NB4 (cell line): ENCODE results near the gene TIMM10.

Source experiments
- MYC ChIP-seq: IDR thresholded peaks from 2 replicates; pipeline ENCODE4 v1.6.1; 2011; ENCODE audit warnings: low read depth, low read length
- POLR2A ChIP-seq: IDR thresholded peaks from 2 replicates; pipeline ENCODE4 v1.6.1; 2011; ENCODE audit warnings: mild to moderate bottlenecking; ENCODE audit not compliant: insufficient read length; ENCODE audit errors: extremely low read depth
- TF ChIP-seq, protein P1 (sequence below): IDR thresholded peaks from one replicate; pipeline ENCODE4 v1.5.1; 2012; ENCODE audit warnings: low read depth, low read length
- TF ChIP-seq, protein P2 (sequence below): IDR thresholded peaks from 2 replicates; pipeline ENCODE4 v1.6.1; 2011; ENCODE audit warnings: low read depth, low read length

DNA sequence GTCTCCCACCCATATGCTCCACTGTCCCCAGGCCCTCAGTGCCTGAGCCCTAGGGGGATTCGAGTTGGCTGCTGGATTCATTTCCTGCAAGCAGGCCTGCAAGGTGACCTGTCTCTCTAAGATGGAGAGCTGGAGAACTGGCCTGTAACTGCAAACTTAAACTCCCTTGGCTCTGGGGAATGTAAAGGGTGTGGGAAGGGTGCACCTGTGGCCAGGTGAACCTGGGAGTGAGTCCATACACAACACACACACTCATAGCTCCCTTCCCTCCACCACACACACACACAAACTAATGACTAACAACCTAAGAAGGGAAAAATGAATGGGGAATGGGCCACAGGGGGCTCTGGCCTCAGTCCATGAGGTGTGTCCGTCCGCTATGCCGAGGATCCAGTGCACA lies 21.4 kb upstream of the TIMM10 start:
- TF ChIP-seq, protein P1, sequence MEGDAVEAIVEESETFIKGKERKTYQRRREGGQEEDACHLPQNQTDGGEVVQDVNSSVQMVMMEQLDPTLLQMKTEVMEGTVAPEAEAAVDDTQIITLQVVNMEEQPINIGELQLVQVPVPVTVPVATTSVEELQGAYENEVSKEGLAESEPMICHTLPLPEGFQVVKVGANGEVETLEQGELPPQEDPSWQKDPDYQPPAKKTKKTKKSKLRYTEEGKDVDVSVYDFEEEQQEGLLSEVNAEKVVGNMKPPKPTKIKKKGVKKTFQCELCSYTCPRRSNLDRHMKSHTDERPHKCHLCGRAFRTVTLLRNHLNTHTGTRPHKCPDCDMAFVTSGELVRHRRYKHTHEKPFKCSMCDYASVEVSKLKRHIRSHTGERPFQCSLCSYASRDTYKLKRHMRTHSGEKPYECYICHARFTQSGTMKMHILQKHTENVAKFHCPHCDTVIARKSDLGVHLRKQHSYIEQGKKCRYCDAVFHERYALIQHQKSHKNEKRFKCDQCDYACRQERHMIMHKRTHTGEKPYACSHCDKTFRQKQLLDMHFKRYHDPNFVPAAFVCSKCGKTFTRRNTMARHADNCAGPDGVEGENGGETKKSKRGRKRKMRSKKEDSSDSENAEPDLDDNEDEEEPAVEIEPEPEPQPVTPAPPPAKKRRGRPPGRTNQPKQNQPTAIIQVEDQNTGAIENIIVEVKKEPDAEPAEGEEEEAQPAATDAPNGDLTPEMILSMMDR: no peak
- TF ChIP-seq POLR2A (no peak), MYC (no peak)
- TF ChIP-seq, protein P2, sequence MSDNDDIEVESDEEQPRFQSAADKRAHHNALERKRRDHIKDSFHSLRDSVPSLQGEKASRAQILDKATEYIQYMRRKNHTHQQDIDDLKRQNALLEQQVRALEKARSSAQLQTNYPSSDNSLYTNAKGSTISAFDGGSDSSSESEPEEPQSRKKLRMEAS: no peak
